Osteocyte (in vitro differentiated cells): Measurements from ENCODE around the gene LAT. TPM values are rescaled to one million over a fixed set of nuclear protein-coding genes. Genes with fewer than 3 reads are reported as not detected.

Experiments used
- DNase-seq: peaks from one replicate; pipeline ENCODE4 v3.0.0; 2021; ENCODE audit warnings: mixed read lengths; ENCODE audit not compliant: unreplicated experiment; ENCODE audit errors: extremely low spot score
- H3K27ac Mint-ChIP-seq: one replicate; pipeline ENCODE4 v1.8.0; 2021; ENCODE audit warnings: mild to moderate bottlenecking, mixed read lengths; ENCODE audit not compliant: unreplicated experiment
- H3K27me3 Mint-ChIP-seq: one replicate; pipeline ENCODE4 v1.8.0; 2021; ENCODE audit warnings: mixed read lengths; ENCODE audit not compliant: unreplicated experiment
- H3K36me3 Mint-ChIP-seq: one replicate; pipeline ENCODE4 v1.8.0; 2021; ENCODE audit warnings: mixed read lengths; ENCODE audit not compliant: unreplicated experiment
- H3K4me1 Mint-ChIP-seq: one replicate; pipeline ENCODE4 v1.8.0; 2021; ENCODE audit warnings: mixed read lengths; ENCODE audit not compliant: unreplicated experiment
- H3K4me3 Mint-ChIP-seq: one replicate; pipeline ENCODE4 v1.8.0; 2021; ENCODE audit warnings: mild to moderate bottlenecking, moderate library complexity, mixed read lengths; ENCODE audit not compliant: unreplicated experiment
- H3K9me3 Mint-ChIP-seq: one replicate; pipeline ENCODE4 v1.8.0; 2021; ENCODE audit warnings: mixed read lengths; ENCODE audit not compliant: unreplicated experiment
- CTCF ChIP-seq: fragments of 200-600 bp; sonication (generic); IDR thresholded peaks from 2 replicates; pipeline ENCODE4 v1.5.0; 2021; ENCODE audit warnings: antibody characterized with exemption, mild to moderate bottlenecking, moderate library complexity
- total RNA-seq: library from RNA; stranded (reverse); gene quantifications from 2 replicates; pipeline ENCODE4 v1.2.1, GENCODE V29; 2021

The LAT gene
- total RNA-seq, 1 donor from 2014 or later, result 12.0 TPM

- peak within 1 kb of the TSS; percentile 88 for H3K27ac Mint-ChIP-seq
- peak; percentile 100 for DNase-seq
- TF ChIP-seq CTCF, result no peak
- H3K36me3 Mint-ChIP-seq, result peaks cover 3% of the 10 kb centered on the region
- no peaks in the 10 kb centered on the region for H3K27me3 Mint-ChIP-seq
- peaks cover 16% of the 10 kb centered on the region for H3K4me1 Mint-ChIP-seq
- H3K4me3 Mint-ChIP-seq, result peak within 1 kb of the TSS; percentile 92
- no peaks in the 10 kb centered on the region for H3K9me3 Mint-ChIP-seq
Measured at GRCh38 chr16:28950648-28951409, 34.0 kb upstream of the LAT start, which contains the start of gene NFATC2IP. Gene NFATC2IP (plus strand): TSS chr16:28950937. CDS start chr16:28951012, 75 bp downstream.

DNA sequence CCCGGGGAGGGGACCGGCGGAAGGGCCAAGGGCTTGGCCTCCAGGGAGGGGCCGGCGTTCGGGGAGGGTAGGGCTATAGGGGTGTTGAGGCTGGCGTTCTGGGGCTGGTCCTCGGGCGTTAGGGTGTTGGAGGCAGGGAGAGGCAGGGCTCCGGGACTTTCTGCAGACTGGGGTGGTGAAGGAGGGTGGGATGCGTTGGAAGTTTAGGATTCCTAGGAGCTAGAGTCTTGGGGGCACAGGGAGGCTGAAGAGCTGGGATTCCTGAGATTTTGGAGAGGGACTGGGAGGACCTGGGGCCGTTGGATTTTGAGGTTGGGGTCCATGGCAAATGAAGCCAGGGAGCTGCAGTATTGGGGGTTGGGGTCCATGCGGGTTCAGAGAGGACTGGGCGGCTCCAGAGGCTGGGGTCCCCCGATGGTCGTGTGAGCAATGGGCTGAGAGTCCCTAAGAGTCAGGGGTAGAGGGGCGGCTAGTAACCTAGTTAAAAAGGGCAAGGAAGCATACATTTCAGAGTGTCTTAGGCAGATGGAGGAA, 33.4 kb upstream of the LAT start:
- Mint-ChIP-seq H3K9me3 (no peaks in the 10 kb centered on the region), H3K27me3 (no peaks in the 10 kb centered on the region), H3K4me3 (peak overlapping the region; percentile 92), H3K4me1 (peaks cover 15% of the 10 kb centered on the region), H3K27ac (peak overlapping the region; percentile 60), H3K36me3 (peaks cover 6% of the 10 kb centered on the region)
- TF ChIP-seq CTCF, result no peak
- no peak for DNase-seq

DNA sequence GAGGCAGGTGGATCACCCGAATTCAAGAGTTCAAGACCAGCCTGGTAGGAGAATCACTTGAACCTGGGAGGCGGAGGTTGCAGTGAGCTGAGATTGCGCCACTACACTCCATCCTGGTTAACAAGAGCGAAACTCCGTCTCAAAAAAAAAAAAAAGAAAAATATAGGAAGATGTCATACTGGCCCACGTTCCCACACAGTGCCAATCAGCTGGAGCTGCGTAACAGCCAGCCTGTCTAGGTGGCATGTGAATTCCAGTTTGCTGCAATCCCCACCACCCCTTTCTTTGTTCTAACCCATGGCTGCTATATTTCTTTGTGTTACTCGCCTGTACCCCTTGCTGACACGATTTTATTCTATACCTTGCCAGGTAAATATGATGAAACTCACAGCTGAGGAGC, 26.6 kb upstream of the LAT start:
- peaks cover 22% of the 10 kb centered on the region for H3K36me3 Mint-ChIP-seq
- no peaks in the 10 kb centered on the region for H3K27me3 Mint-ChIP-seq
- H3K9me3 Mint-ChIP-seq, result no peaks in the 10 kb centered on the region
- H3K4me1 Mint-ChIP-seq, result no peaks in the 10 kb centered on the region
- no peak overlapping the region for H3K4me3 Mint-ChIP-seq
- no peak for DNase-seq
- no peak for TF ChIP-seq CTCF
- H3K27ac Mint-ChIP-seq, result no peak overlapping the region

DNA sequence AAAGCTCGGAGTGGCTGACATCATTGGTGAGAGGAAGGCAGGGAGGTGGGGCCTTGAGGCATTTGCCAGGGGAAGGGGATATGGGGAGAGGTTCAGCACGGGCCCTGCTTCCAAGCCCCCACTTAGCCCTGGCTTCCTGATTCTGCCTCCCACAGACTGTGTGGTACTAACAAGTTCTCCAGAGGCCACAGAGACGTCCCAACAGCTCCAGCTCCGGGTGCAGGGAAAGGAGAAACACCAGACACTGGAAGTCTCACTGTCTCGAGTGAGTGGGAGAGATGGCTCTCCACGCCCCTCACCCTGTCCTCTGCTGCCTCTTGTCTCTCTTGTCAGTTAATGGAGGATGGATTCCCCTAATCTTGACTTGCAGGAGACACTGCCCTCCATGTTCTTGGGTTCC, 26.0 kb upstream of the LAT start:
- Mint-ChIP-seq H3K36me3 (peaks cover 27% of the 10 kb centered on the region), H3K4me3 (no peak overlapping the region), H3K4me1 (no peaks in the 10 kb centered on the region), H3K27me3 (no peaks in the 10 kb centered on the region), H3K27ac (no peak overlapping the region), H3K9me3 (no peaks in the 10 kb centered on the region)
- no peak for DNase-seq
- TF ChIP-seq CTCF, result no peak

- Mint-ChIP-seq H3K27ac (no peak overlapping the region), H3K4me1 (no peaks in the 10 kb centered on the region), H3K4me3 (no peak overlapping the region), H3K9me3 (no peaks in the 10 kb centered on the region), H3K36me3 (peaks cover 20% of the 10 kb centered on the region), H3K27me3 (no peaks in the 10 kb centered on the region)
- no peak for TF ChIP-seq CTCF
- no peak for DNase-seq
Measured at GRCh38 chr16:28964072-28964471, 20.8 kb upstream of the LAT start.
